Gastrocnemius medialis (tissue), 4 donors: Measurements from ENCODE around the gene FBXO42. TPM values are rescaled to one million over a fixed set of nuclear protein-coding genes. Genes with fewer than 3 reads are reported as not detected.

ENCODE experiments used
- ATAC-seq, 2 donors: fragments of 150-250 bp; one replicate each; pipeline ENCODE4 v1.9.1; 2016
- DNase-seq, 2 donors: peaks; one replicate each; pipeline ENCODE4 v3.0.0-alpha.2; 2019
- H3K27ac ChIP-seq, 4 donors: fragments of 200-600 bp; sonication (generic); 1 replicate in 1 of 4; 2 replicates in 3 of 4; pipeline ENCODE4 v1.5.1; 2016 to 2018; ENCODE audit warnings: mild to moderate bottlenecking in 2 of 4, moderate library complexity in 1 of 4
- H3K27me3 ChIP-seq, 3 donors: fragments of 200-600 bp; sonication (generic) in 2 of 3; 1 replicate in 1 of 3; 2 replicates in 2 of 3; pipeline versions ENCODE4 v1.5.1 to v1.6.0; 2016 to 2019; ENCODE audit warnings: mild to moderate bottlenecking in 1 of 3, moderate library complexity in 1 of 3
- H3K36me3 ChIP-seq, 2 donors: fragments of 200-600 bp; sonication (generic) in 1 of 2; one replicate each; pipeline ENCODE4 v1.5.1; 2017 to 2018
- H3K4me1 ChIP-seq, 2 donors: fragments of 200-600 bp; sonication (generic) in 1 of 2; one replicate each; pipeline ENCODE4 v1.5.1; 2016 to 2017; ENCODE audit warnings: mild to moderate bottlenecking in 2 of 2
- H3K4me3 ChIP-seq, 4 donors: fragments of 200-600 bp; sonication (generic) in 3 of 4; 1 replicate in 1 of 4; 2 replicates in 3 of 4; pipeline ENCODE4 v1.5.1; 2016 to 2019; ENCODE audit warnings: mild to moderate bottlenecking in 2 of 4
- H3K9me3 ChIP-seq, 3 donors: fragments of 200-600 bp; sonication (generic) in 2 of 3; 1 replicate in 1 of 3; 2 replicates in 2 of 3; pipeline ENCODE4 v1.5.1; 2016 to 2019
- POLR2A ChIP-seq, 2 donors: fragments of 450-650 bp; IDR thresholded peaks; one replicate each; pipeline ENCODE4 v1.6.1; 2017; ENCODE audit warnings: antibody characterized with exemption in 2 of 2, mild to moderate bottlenecking in 2 of 2, moderate library complexity in 2 of 2
- in situ Hi-C, 4 donors: fragments of 200-750 bp; cut with MboI; loops; one replicate each; pipeline versions ENCODE4 v1.15.0 to v1.8.0; 2017; ENCODE audit warnings: low sequenced_read_pairs in 4 of 4
- intact Hi-C: fragments of 100-400 bp; cut with DNase I; formaldehyde crosslinking; loops from one replicate; pipeline ENCODE4 v1.15.1; 2023; ENCODE audit warnings: low total_unique reads
- total RNA-seq, 4 donors: library from RNA; depleted of rRNA; stranded (reverse); fragments of >200 nt; gene quantifications; one replicate each; pipeline versions ENCODE4 v1.1.0 to v1.2.3, GENCODE V29; 2016
- TF ChIP-seq, protein P1 (sequence below), 5 experiments: fragments of 450-650 bp in 3 of 5; fragments of 200-600 bp in 2 of 5; sonication (generic) in 2 of 5; IDR thresholded peaks in 4 of 5; conservative IDR thresholded peaks in 1 of 5; 1 replicate in 4 of 5; 2 replicates in 1 of 5; pipeline ENCODE4 v1.5.1; 2016 to 2019; ENCODE audit warnings: antibody characterized with exemption in 5 of 5, mild to moderate bottlenecking in 3 of 5, moderate library complexity in 3 of 5

FBXO42 gene
- total RNA-seq, 4 donors from 2014 or later: 23.1 to 32.4 (median 27.2) TPM

DNA sequence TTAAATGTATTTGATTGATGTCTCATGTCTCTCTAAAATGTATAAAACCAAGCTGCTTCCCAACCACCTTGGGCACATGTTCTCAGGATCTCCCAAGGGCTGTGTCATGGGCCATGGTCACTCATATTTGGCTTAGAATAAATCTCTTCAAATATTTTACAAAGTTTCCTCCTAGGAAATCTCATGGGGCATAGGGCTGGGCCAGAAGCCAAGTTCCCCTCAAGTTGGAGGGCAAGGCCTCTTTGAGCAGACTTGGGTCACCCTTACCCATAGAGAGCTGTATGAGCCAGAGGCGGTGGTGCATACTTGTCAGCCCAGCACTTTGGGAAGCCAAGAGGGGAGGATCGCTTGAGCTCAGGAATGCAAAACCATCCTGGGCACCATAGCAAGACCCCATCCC lies 2.3 kb upstream of the FBXO42 start:
- Histone ChIP-seq H3K36me3 (no peaks in the 10 kb centered on the region), H3K27me3 (no peaks in the 10 kb centered on the region), H3K4me1 (peaks cover 17 to 19% of the 10 kb centered on the region in 2 donors), H3K27ac (no peak overlapping the region), H3K9me3 (no peaks in the 10 kb centered on the region), H3K4me3 (no peak overlapping the region)
- DNase-seq (no peak), ATAC-seq (no peak)
- no peak for TF ChIP-seq POLR2A (IDR thresholded peaks at IDR 0.05)
- TF ChIP-seq, protein P1, sequence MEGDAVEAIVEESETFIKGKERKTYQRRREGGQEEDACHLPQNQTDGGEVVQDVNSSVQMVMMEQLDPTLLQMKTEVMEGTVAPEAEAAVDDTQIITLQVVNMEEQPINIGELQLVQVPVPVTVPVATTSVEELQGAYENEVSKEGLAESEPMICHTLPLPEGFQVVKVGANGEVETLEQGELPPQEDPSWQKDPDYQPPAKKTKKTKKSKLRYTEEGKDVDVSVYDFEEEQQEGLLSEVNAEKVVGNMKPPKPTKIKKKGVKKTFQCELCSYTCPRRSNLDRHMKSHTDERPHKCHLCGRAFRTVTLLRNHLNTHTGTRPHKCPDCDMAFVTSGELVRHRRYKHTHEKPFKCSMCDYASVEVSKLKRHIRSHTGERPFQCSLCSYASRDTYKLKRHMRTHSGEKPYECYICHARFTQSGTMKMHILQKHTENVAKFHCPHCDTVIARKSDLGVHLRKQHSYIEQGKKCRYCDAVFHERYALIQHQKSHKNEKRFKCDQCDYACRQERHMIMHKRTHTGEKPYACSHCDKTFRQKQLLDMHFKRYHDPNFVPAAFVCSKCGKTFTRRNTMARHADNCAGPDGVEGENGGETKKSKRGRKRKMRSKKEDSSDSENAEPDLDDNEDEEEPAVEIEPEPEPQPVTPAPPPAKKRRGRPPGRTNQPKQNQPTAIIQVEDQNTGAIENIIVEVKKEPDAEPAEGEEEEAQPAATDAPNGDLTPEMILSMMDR (IDR thresholded peaks at IDR 0.05 in 4 of 5, conservative IDR thresholded peaks at IDR 0.05 in 1 of 5): no peak
- intact Hi-C loops: loop anchor here (5.0 kb wide), 2 partner anchors 67 to 117 kb away; partner anchors contain the start of gene CPLANE2
- in situ Hi-C loops: loop anchor here (10.0 to 25.0 kb wide), 4 partner anchors 60 to 267 kb away; partner anchors contain the start of gene CPLANE2 (in 2 of the 4)

DNA sequence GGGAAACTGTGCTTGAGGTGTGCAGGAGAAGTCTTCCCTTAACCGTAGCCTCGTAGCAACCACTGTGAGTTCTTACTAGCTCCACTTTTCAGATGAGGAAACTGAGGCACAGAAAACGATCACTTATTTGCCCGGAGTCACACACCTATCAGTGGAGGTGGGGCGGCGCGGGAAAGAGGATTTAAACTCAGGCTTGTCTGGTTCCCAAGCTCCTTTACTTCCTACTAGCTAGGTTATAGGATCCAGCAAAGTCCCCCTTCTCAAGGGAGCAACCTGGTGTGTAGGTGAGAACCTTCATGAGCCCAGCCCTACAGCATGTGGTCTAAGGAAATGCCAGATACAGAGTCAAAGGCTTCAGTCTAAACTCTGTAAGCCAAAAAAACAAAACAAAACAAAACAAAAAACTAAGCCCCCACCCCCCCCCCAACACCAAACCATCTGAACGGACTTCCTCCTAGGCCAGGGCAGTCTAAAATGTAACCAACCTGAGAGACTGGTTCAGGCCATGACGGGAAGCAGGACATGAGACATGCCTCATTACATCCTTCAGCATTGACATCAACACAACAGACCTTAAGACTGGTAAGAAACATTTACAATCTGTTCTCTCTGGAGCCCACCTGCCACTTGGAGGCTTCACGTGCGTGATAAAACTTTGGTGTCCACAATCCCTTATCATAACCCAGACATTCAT lies 709 bp upstream of the FBXO42 start:
- DNase-seq (no peak), ATAC-seq (peak in 1 of 2 donors; percentile 4)
- in situ Hi-C loops: loop anchor here (10.0 to 25.0 kb wide), 4 partner anchors 58 to 266 kb away; partner anchors contain the start of gene CPLANE2 (in 2 of the 4)
- intact Hi-C loops: loop anchor here (5.0 kb wide), 2 partner anchors 66 to 116 kb away; partner anchors contain the start of gene CPLANE2
- H3K27me3 ChIP-seq: no peaks in the 10 kb centered on the region
- no peaks in the 10 kb centered on the region for H3K9me3 ChIP-seq
- H3K4me3 ChIP-seq: peak overlapping the region; percentile 83 to 100 (median 96)
- TF ChIP-seq, protein P1 (IDR thresholded peaks at IDR 0.05 in 4 of 5, conservative IDR thresholded peaks at IDR 0.05 in 1 of 5): no peak
- TF ChIP-seq POLR2A (IDR thresholded peaks at IDR 0.05): no peak
- H3K27ac ChIP-seq: peak overlapping the region; percentile 95 to 99 (median 97)
- H3K36me3 ChIP-seq: no peaks in the 10 kb centered on the region
- H3K4me1 ChIP-seq: peaks cover 34% of the 10 kb centered on the region in 2 donors

DNA sequence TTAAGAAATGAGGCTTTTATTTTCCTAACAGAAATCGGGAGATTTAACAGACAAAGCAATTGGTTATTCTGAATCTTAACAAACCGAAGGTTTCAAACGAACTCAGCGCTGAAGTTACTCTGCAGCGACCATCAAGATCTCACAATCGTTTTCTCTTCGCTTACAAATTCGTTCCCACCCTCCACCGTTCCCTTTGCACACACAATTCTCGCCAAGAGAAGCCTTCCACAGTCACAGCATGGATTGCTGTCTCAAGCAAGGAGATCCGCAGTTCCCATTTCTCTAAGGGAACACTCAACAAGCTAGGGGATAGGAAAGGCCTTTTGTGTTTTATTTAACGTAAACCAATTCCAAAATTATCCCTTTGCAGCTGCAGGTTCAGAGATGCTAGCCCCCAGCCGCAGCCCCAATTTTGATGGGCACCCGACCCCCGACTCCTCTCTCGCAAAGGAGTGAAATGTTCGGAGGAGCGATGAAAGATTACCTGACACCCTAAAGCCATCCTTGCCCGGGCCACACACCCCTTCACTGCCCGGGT lies 755 bp downstream of the FBXO42 start:
- Histone ChIP-seq H3K9me3 (no peaks in the 10 kb centered on the region), H3K4me3 (peak overlapping the region; percentile 83 to 100 (median 96)), H3K4me1 (peaks cover 34 to 41% of the 10 kb centered on the region in 2 donors), H3K27ac (peak overlapping the region; percentile 95 to 99 (median 97)), H3K27me3 (no peaks in the 10 kb centered on the region), H3K36me3 (no peaks in the 10 kb centered on the region)
- TF ChIP-seq POLR2A (IDR thresholded peaks at IDR 0.05): no peak
- TF ChIP-seq, protein P1 (IDR thresholded peaks at IDR 0.05 in 4 of 5, conservative IDR thresholded peaks at IDR 0.05 in 1 of 5): no peak
- peak in 1 of 2 donors; percentile 31 for ATAC-seq
- DNase-seq: no peak
- in situ Hi-C loops: loop anchor here (10.0 to 25.0 kb wide), 4 partner anchors 57 to 264 kb away; partner anchors contain the start of gene CPLANE2 (in 2 of the 4)
- intact Hi-C loops: loop anchor here (5.0 kb wide), 2 partner anchors 64 to 114 kb away; partner anchors contain the start of gene CPLANE2

DNA sequence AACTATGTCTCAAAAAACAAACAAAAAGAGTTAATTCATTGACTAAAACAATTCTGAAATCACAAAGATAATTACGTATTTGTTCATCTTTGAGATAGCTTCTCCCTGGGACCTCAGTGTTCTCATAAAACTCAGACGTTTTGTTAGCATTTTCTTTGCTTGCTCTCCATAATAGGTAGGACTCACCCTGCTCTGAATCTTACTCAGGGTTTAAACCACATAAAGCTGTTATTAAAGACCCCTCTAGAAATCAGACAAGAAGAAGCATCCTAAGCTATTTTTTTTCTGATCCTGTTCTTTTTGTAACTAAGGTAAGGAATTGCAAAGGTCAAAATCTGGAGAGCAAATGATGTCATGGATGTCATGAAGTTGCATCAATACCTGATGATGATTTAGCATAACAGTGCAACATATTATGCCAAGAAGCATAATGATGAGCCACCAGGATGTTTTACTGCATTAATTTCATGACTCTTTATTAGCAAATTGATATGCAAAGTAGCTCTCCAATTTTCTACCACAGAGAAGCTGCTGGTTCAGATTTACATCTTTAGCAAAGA lies 2.4 kb downstream of the FBXO42 start:
- Histone ChIP-seq H3K36me3 (no peaks in the 10 kb centered on the region), H3K9me3 (no peaks in the 10 kb centered on the region), H3K4me3 (no peak overlapping the region), H3K4me1 (peaks cover 34 to 41% of the 10 kb centered on the region in 2 donors), H3K27ac (peak overlapping the region; percentile 25 to 99 (median 68)), H3K27me3 (no peaks in the 10 kb centered on the region)
- no peak for ATAC-seq
- in situ Hi-C loops: loop anchor here (10.0 to 25.0 kb wide), 4 partner anchors 55 to 263 kb away; partner anchors contain the start of gene CPLANE2 (in 2 of the 4)
- no peak for DNase-seq
- TF ChIP-seq, protein P1 (IDR thresholded peaks at IDR 0.05 in 4 of 5, conservative IDR thresholded peaks at IDR 0.05 in 1 of 5): no peak
- no peak for TF ChIP-seq POLR2A (IDR thresholded peaks at IDR 0.05)
- intact Hi-C loops: loop anchor here (5.0 kb wide), 2 partner anchors 63 to 113 kb away; partner anchors contain the start of gene CPLANE2
